Endodermal cell (in vitro differentiated cells): ENCODE data around the gene C12orf57. TPM values are rescaled to one million over a fixed set of nuclear protein-coding genes. Genes with fewer than 3 reads are reported as not detected.

Experiments used
- DNase-seq: peaks from one replicate; pipeline ENCODE4 v3.0.0-alpha.2; 2017
- H3K27ac ChIP-seq: 2 replicates; pipeline ENCODE4 v1.5.1; 2013; ENCODE audit warnings: mild to moderate bottlenecking, low read depth, low read length, moderate library complexity
- H3K27me3 ChIP-seq: 2 replicates; pipeline ENCODE4 v1.6.1; 2013; ENCODE audit warnings: mild to moderate bottlenecking, low read length, moderate library complexity; ENCODE audit not compliant: insufficient read depth, control insufficient read depth, poor library complexity, severe bottlenecking
- H3K36me3 ChIP-seq: 2 replicates; pipeline ENCODE4 v1.7.0; 2013; ENCODE audit warnings: mild to moderate bottlenecking, low read length, moderate library complexity; ENCODE audit not compliant: control insufficient read depth, insufficient read depth
- H3K4me1 ChIP-seq: one replicate; pipeline ENCODE4 v1.7.0; 2013; ENCODE audit warnings: low read length; ENCODE audit not compliant: control insufficient read depth, insufficient read depth
- H3K4me3 ChIP-seq: 2 replicates; pipeline ENCODE4 v1.5.1; 2013; ENCODE audit warnings: mild to moderate bottlenecking, low read length, moderate library complexity
- H3K9ac ChIP-seq: 2 replicates; pipeline ENCODE4 v1.6.1; 2013; ENCODE audit warnings: mild to moderate bottlenecking, low read length, moderate library complexity; ENCODE audit not compliant: poor library complexity, severe bottlenecking; ENCODE audit errors: extremely low read depth
- H3K9me3 ChIP-seq: 2 replicates; pipeline ENCODE4 v1.6.1; 2013; ENCODE audit warnings: mild to moderate bottlenecking, low read length, moderate library complexity; ENCODE audit not compliant: control insufficient read depth
- H3K27ac Mint-ChIP-seq: 2 replicates; pipeline ENCODE4 v1.8.0; 2020; ENCODE audit warnings: mixed read lengths
- H3K27me3 Mint-ChIP-seq: 2 replicates; pipeline ENCODE4 v1.8.0; 2021; ENCODE audit warnings: mild to moderate bottlenecking, mixed read lengths; ENCODE audit not compliant: insufficient read depth
- H3K36me3 Mint-ChIP-seq: 2 replicates; pipeline ENCODE4 v1.8.0; 2020; ENCODE audit warnings: low read depth, mixed read lengths
- H3K4me1 Mint-ChIP-seq: 2 replicates; pipeline ENCODE4 v1.8.0; 2020; ENCODE audit warnings: mixed read lengths
- H3K4me3 Mint-ChIP-seq: 2 replicates; pipeline ENCODE4 v1.8.0; 2020; ENCODE audit warnings: mild to moderate bottlenecking, moderate library complexity, mixed read lengths
- H3K9me3 Mint-ChIP-seq: 2 replicates; pipeline ENCODE4 v1.8.0; 2020; ENCODE audit warnings: mild to moderate bottlenecking, mixed read lengths
- WGBS, 2 experiments: methylation state at CpG; one replicate each; pipeline versions ENCODE4 v1.1.5 to v1.1.7; 2013; ENCODE audit warnings: missing lambda C conversion rate in 2 of 2, mixed read lengths in 1 of 2; ENCODE audit not compliant: insufficient coverage in 1 of 2, insufficient read length in 1 of 2; 5-methylcytosine and 5-hydroxymethylcytosine counted together
- total RNA-seq, 2 donors: library from RNA; stranded (reverse); fragmentation: NEBNext Ultra II Directional in 1 of 2; extraction: Animal tissue kit (Norgen Biotek cat#: 25700) in 1 of 2; gene quantifications; 2 replicates in 1 of 2; 3 replicates in 1 of 2; pipeline ENCODE4 v1.2.1, GENCODE V29; 2021
- TF ChIP-seq, protein P1 (sequence below): fragments of 200-600 bp; sonication (generic); conservative IDR thresholded peaks from 2 replicates; pipeline ENCODE4 v1.5.0; 2021; ENCODE audit warnings: antibody characterized with exemption, mild to moderate bottlenecking

C12orf57 gene
- total RNA-seq, 2 donors from 2014 or later: 141 to 257 TPM

GRCh38 chr12:6909421-6910145 lies 34.2 kb upstream of the C12orf57 start:
- no peak overlapping the region for H3K27ac ChIP-seq
- Mint-ChIP-seq H3K27ac (no peak overlapping the region), H3K4me1 (peaks cover 14% of the 10 kb centered on the region), H3K36me3 (no peaks in the 10 kb centered on the region), H3K9me3 (no peaks in the 10 kb centered on the region), H3K4me3 (no peak overlapping the region), H3K27me3 (peaks cover 48% of the 10 kb centered on the region)
- WGBS, 2 experiments: 88 to 94% methylated on average over 3 to 4 of the region's 4 CpGs
- no peaks in the 10 kb centered on the region for H3K36me3 ChIP-seq
- H3K4me3 ChIP-seq: no peak overlapping the region
- H3K9ac ChIP-seq: no peak overlapping the region
- no peak for DNase-seq
- H3K4me1 ChIP-seq: no peaks in the 10 kb centered on the region
- H3K9me3 ChIP-seq: no peaks in the 10 kb centered on the region
- TF ChIP-seq, protein P1, sequence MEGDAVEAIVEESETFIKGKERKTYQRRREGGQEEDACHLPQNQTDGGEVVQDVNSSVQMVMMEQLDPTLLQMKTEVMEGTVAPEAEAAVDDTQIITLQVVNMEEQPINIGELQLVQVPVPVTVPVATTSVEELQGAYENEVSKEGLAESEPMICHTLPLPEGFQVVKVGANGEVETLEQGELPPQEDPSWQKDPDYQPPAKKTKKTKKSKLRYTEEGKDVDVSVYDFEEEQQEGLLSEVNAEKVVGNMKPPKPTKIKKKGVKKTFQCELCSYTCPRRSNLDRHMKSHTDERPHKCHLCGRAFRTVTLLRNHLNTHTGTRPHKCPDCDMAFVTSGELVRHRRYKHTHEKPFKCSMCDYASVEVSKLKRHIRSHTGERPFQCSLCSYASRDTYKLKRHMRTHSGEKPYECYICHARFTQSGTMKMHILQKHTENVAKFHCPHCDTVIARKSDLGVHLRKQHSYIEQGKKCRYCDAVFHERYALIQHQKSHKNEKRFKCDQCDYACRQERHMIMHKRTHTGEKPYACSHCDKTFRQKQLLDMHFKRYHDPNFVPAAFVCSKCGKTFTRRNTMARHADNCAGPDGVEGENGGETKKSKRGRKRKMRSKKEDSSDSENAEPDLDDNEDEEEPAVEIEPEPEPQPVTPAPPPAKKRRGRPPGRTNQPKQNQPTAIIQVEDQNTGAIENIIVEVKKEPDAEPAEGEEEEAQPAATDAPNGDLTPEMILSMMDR: no peak
- peaks cover 11% of the 10 kb centered on the region for H3K27me3 ChIP-seq

- 94 to 98% methylated on average over 11 to 15 of the region's 15 CpGs for WGBS, 2 experiments
- Histone ChIP-seq H3K9me3 (no peaks in the 10 kb centered on the region), H3K27ac (no peak overlapping the region), H3K36me3 (no peaks in the 10 kb centered on the region), H3K27me3 (peaks cover 19% of the 10 kb centered on the region), H3K4me3 (no peak overlapping the region), H3K9ac (no peak overlapping the region), H3K4me1 (no peaks in the 10 kb centered on the region)
- peak overlapping the region; percentile 77 for H3K4me3 Mint-ChIP-seq
- TF ChIP-seq, protein P1: no peak
- DNase-seq: no peak
- H3K36me3 Mint-ChIP-seq: peaks cover 10% of the 10 kb centered on the region
- H3K27ac Mint-ChIP-seq: peak overlapping the region; percentile 8
- H3K27me3 Mint-ChIP-seq: peaks cover 63% of the 10 kb centered on the region
- H3K4me1 Mint-ChIP-seq: peaks cover 37% of the 10 kb centered on the region
- H3K9me3 Mint-ChIP-seq: no peaks in the 10 kb centered on the region
Measured at GRCh38 chr12:6912164-6912935, 31.5 kb upstream of the C12orf57 start.

- Histone ChIP-seq H3K9ac (peak within 1 kb of the TSS; percentile 44), H3K36me3 (peaks cover 1% of the 10 kb centered on the region), H3K27ac (no peak within 1 kb of the TSS), H3K4me3 (peak within 1 kb of the TSS; percentile 84), H3K9me3 (no peaks in the 10 kb centered on the region), H3K4me1 (no peaks in the 10 kb centered on the region), H3K27me3 (peaks cover 19% of the 10 kb centered on the region)
- Mint-ChIP-seq H3K4me3 (peak within 1 kb of the TSS; percentile 77), H3K27me3 (peaks cover 62% of the 10 kb centered on the region), H3K4me1 (peaks cover 39% of the 10 kb centered on the region), H3K27ac (peak within 1 kb of the TSS; percentile 41), H3K36me3 (peaks cover 23% of the 10 kb centered on the region), H3K9me3 (no peaks in the 10 kb centered on the region)
- 2 to 3% methylated on average over 28 to 67 of the region's 68 CpGs for WGBS, 2 experiments
- DNase-seq: peak; percentile 89
- TF ChIP-seq, protein P1: no peak
Measured at GRCh38 chr12:6914246-6914946, 29.4 kb upstream of the C12orf57 start, which contains the start of gene ENO2. Gene ENO2 (plus strand): TSS chr12:6914580. CDS start chr12:6915833, 1,253 bp downstream.
